Globus pallidus (tissue), 1 donor: ENCODE measurements around the gene MINDY4.

Experiments
- DNase-seq: peaks from one replicate; pipeline ENCODE4 v3.0.0-alpha.2; 2015; ENCODE audit warnings: low spot score

The MINDY4 gene

DNA sequence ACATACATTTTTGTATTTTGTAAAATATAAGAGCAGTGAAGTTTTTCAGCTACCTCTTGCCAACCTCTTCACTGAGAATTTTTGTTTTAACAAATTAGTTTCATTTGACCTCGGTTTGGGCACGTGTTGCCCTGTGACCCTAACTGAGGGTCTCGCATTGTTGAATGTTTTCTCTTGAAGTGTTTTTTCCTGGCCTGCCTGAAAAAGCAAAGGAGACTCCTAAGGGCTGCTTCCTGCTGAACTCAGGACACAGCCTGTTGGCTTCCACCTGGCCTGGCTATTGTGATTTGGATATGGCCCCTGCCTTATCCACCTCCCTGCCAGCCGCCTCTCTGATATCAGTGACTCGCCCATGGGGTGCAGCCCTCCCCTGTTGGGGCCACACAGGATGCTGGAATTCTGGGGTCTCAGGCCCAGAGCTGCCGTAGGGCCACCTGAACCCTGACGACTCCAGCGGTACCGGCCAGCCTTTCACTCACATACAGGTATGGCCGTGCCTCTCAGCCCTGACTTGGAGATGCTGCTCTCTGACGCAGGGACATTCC, 81.6 kb downstream of the MINDY4 start:
- DNase-seq, result no peak

GRCh38 chr7:30853576-30853975, 82.4 kb downstream of the MINDY4 start:
- DNase-seq, result no peak

DNA sequence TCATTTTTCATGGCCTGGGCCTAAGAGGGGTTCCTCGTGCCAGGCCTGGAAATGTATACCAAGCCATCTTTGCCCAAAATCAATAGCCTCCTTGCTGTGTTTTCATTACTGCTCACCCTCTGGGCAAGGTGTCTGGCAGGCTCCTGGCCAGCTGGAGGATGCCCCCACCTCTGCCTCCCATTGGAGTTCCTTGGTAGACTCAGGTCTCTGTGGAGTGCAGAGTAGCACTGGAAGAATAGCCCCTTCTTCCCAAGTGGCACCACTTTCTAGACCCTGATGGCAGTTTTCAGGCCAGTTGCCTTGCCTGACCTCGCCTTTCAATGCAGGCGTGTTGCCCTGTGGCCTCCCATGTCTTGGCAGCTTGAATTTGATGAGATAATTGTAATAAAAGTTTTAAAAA, 84.7 kb downstream of the MINDY4 start:
- no peak for DNase-seq

DNA sequence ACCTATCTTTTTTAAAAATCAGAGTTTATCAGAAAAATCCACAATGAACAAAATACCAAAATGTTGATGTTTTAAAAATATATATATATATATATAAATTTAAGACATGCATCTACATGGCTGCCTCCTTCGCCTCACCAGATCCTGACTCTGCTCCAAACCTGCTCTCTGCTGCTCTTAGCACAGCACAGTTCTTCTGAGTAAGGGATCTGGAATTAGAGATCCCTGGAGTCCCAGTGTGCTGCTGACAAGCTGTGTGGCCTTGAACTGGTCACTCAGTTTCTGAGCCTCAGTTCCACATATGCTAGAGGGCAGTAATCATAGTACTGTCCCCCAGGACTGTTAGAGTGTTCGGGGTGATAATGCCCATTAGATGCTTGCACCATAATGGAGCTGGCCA, 87.4 kb downstream of the MINDY4 start:
- no peak for DNase-seq

DNA sequence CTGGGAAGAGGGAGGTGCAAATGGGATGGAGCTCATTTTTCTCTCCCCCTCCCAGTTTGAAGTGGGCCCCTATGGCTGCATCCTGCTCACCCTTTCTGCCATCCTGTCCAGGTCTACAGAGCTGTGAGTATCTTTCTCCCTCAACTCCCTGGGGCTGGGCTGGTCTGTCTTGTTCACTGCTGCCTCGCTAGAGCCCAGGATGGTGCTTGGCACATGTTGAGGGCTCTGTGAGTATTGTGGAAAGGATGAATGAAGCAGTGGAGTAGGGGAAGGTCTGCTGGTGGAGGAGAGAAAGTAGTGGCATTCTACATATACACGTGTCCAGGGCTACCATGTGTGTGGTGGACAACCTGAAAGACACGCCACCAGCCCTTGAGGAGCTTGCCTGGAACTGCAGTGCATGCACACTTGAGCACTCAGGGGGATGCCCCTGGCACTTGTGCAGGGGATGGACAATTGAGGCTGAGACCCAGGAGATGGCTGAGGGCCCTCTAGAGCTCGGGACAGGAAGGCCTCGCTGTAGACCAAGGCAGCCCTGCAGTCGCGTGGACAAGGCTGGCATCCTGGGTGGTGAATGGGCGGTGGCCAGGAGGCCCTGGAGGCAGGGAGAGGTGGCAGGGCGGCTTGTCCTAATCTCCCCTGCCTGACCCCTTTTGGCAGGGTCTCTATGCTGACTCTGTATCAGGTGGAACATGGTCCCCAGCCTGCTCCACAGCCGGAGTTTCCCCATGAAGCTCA, 88.2 kb downstream of the MINDY4 start:
- DNase-seq, result no peak

GRCh38 chr7:30859940-30860496, 88.8 kb downstream of the MINDY4 start:
- no peak for DNase-seq

DNA sequence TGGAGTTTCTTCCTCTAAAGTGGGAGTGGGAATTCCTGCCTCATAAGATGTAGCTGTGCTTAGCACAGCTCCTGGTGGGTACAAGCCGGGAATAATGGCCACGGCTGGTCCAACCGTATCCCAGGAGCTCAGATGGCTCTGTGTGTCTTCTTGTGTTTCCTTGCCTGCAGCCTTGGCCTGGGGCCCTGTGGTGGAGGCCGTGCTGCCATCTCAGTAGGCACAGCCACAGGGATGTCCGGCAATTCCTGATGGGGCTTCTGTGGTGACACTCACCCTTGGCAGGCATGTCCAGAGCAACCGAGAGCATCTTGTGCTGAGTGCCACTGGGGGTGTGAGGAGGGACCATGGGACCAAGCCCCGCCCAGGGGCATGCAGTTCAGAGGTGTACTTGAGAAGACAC, 90.4 kb downstream of the MINDY4 start:
- DNase-seq, result no peak

GRCh38 chr7:30862995-30863705, 91.9 kb downstream of the MINDY4 start:
- DNase-seq, result no peak

- DNase-seq, result no peak
Observed at GRCh38 chr7:30863706-30864035, 92.5 kb downstream of the MINDY4 start.

DNA sequence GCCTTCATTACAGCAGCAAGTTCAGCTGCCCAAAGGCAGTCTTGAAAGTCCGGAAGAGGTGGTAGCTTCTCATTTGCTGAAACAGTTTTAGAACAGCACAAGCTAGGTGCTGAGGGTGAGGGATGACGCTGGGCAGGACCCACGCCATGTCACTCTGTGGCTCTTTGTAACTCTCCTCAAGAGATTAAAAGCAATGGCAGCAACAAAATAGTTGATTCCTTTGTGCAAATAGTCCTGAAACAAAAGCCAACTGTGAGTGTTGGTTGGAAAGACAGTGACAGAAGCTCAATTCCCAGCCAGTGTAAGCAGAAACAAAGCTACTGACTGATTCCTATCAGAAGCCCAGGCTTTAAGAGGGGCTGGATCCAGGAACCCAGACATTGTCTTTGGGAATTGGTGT, 92.9 kb downstream of the MINDY4 start:
- peak; percentile 40 for DNase-seq

- no peak for DNase-seq
Observed at GRCh38 chr7:30865076-30865475, 93.9 kb downstream of the MINDY4 start.

DNA sequence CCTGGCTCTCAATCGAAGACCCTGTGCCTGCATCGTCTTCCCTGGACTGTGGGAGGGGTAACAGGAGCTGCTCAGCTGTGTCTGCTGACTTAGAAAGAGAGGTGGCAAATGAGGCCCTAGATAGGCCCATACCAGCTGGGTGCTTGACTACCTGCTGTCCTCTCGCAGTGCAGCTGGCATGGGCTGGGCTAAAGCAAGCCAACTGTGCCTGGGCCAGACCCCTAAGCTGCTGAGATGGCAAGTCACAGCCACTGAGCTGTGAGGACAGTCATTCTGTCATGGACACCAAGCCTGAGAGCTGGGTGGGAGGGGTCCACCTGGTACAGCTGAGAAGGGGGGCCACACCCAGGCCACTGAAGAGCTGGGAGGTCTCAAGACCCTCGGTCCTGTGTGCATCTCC, 94.6 kb downstream of the MINDY4 start:
- DNase-seq, result no peak

DNA sequence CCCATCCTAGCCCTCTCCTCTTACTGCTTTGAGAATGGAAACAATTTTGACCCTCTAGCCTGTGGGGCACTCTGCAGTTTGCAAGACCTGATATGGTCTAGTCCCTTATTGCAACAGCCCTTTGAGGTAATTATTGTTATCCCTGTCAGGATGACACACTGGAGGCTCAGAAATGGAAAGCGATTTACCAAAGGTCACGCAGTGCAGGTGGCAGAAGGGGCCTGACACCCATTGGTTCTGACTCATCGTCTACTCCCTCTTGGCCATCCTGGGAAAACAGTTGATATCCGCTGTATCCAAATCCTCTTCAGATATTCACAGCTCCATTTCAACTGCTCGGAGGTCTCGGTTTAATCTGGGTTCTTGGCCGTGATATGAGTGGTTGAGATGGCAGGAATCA, 95.7 kb downstream of the MINDY4 start:
- DNase-seq, result no peak

- no peak for DNase-seq
Observed at GRCh38 chr7:30867483-30867882, 96.3 kb downstream of the MINDY4 start.

GRCh38 chr7:30869794-30870611, 98.8 kb downstream of the MINDY4 start:
- DNase-seq, result no peak

GRCh38 chr7:30870821-30871518, 99.8 kb downstream of the MINDY4 start:
- no peak for DNase-seq

- DNase-seq, result no peak
Observed at GRCh38 chr7:30871655-30872054, 100.4 kb downstream of the MINDY4 start.

- DNase-seq, result no peak
Observed at GRCh38 chr7:30873207-30873606, 102.0 kb downstream of the MINDY4 start.

DNA sequence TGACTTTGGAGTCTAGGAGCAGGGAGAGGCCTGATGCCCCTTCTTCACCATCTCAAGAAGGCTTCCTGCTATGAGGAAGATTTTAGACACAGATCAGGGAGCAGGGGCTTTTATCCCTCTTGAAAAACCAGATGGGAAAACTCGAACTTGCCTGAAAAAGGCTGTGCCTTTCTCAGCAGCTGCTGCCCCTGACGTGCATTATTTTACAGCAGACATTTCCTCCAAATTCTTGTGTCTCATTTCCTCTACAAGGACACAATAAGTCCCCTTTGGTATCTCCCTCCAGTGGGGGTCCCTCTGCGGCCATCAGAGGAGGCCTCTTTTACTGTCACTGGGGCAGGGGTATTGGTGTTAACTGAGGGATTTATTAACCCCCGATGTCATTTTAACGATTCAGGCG, 102.4 kb downstream of the MINDY4 start:
- no peak for DNase-seq

GRCh38 chr7:30874656-30875302, 103.6 kb downstream of the MINDY4 start:
- no peak for DNase-seq
